ENCODE results near the gene TEKT3. TPM values are rescaled to one million over a fixed set of nuclear protein-coding genes. Genes with fewer than 3 reads are reported as not detected.

The TEKT3 gene
- total RNA-seq, 4 donors from 2014 or later, result not detected

- no peak for DNase-seq (ENCODE audit: extremely low spot score)
- peaks cover 5 to 19% (median 14%) of the 10 kb centered on the region in 4 donors for H3K4me1 ChIP-seq
- H3K27me3 ChIP-seq, result peaks cover 0 to 43% (median 0%) of the 10 kb centered on the region in 4 donors
- H3K27ac ChIP-seq (replicated peaks in 1 of 4), result no peak overlapping the region
- TF ChIP-seq POLR2A (IDR thresholded peaks at IDR 0.05; ENCODE audit: low read depth), result no peak
- no peak for TF ChIP-seq POLR2AphosphoS5 (IDR thresholded peaks at IDR 0.05)
- no peak for TF ChIP-seq EP300 (IDR thresholded peaks at IDR 0.05)
- TF ChIP-seq CTCF (IDR thresholded peaks at IDR 0.05), result no peak
- whole genome bisulfite sequencing, result 74% methylated on average over 3 of the region's 3 CpGs
- intact Hi-C loops (cut with DNase I), result loop anchor here (5.0 kb wide), 1 partner anchor 80 kb away; no protein-coding TSS in a partner anchor
- H3K36me3 ChIP-seq, result no peaks in the 10 kb centered on the region
- H3K9me3 ChIP-seq, result no peaks in the 10 kb centered on the region
- peak overlapping the region; percentile 55 to 66 (median 59) for H3K4me3 ChIP-seq
Measured at GRCh38 chr17:15341966-15342365, 569 bp upstream of the TEKT3 start.

GRCh38 chr17:15340966-15341365 is 431 bp downstream of the TEKT3 start:
- peaks cover 0 to 43% (median 0%) of the 10 kb centered on the region in 4 donors for H3K27me3 ChIP-seq
- H3K36me3 ChIP-seq, result no peaks in the 10 kb centered on the region
- H3K4me3 ChIP-seq, result peak overlapping the region; percentile 55 to 66 (median 59)
- H3K4me1 ChIP-seq, result peaks cover 5 to 19% (median 14%) of the 10 kb centered on the region in 4 donors
- 12% methylated on average over 19 of the region's 19 CpGs for WGBS
- intact Hi-C loops (cut with DNase I), result loop anchor here (5.0 kb wide), 1 partner anchor 79 kb away; no protein-coding TSS in a partner anchor
- no peak for DNase-seq (ENCODE audit: extremely low spot score)
- no peaks in the 10 kb centered on the region for H3K9me3 ChIP-seq
- TF ChIP-seq POLR2AphosphoS5 (IDR thresholded peaks at IDR 0.05), result no peak
- H3K27ac ChIP-seq (replicated peaks in 1 of 4), result peak overlapping the region in 1 of 4 donors; percentile 16

- H3K27me3 ChIP-seq, result no peaks in the 10 kb centered on the region
- H3K4me1 ChIP-seq, result no peaks in the 10 kb centered on the region
- TF ChIP-seq CTCF (IDR thresholded peaks at IDR 0.05) (no peak), EP300 (IDR thresholded peaks at IDR 0.05) (no peak), POLR2AphosphoS5 (IDR thresholded peaks at IDR 0.05) (no peak), POLR2A (IDR thresholded peaks at IDR 0.05; ENCODE audit: low read depth) (no peak)
- WGBS, result 83% methylated on average over 1 of the region's 1 CpG
- H3K9me3 ChIP-seq, result peaks cover 0 to 8% (median 2%) of the 10 kb centered on the region in 4 donors
- DNase-seq (ENCODE audit: extremely low spot score), result no peak
- intact Hi-C loops (cut with DNase I), result no loop called here
- no peaks in the 10 kb centered on the region for H3K36me3 ChIP-seq
- no peak overlapping the region for H3K27ac ChIP-seq (replicated peaks in 1 of 4)
- H3K4me3 ChIP-seq, result no peak overlapping the region
Measured at GRCh38 chr17:15335446-15335845, 6.0 kb downstream of the TEKT3 start.

- intact Hi-C loops (cut with DNase I), result no loop called here
- DNase-seq (ENCODE audit: extremely low spot score), result no peak
- no peak overlapping the region for H3K4me3 ChIP-seq
- H3K27ac ChIP-seq (replicated peaks in 1 of 4), result no peak overlapping the region
- no peak for TF ChIP-seq CTCF (IDR thresholded peaks at IDR 0.05)
- TF ChIP-seq POLR2A (IDR thresholded peaks at IDR 0.05; ENCODE audit: low read depth), result no peak
- no peak for TF ChIP-seq EP300 (IDR thresholded peaks at IDR 0.05)
- no peaks in the 10 kb centered on the region for H3K4me1 ChIP-seq
- no peaks in the 10 kb centered on the region for H3K27me3 ChIP-seq
- no peaks in the 10 kb centered on the region for H3K36me3 ChIP-seq
- 98% methylated on average over 3 of the region's 3 CpGs for WGBS
- peaks cover 0 to 8% (median 2%) of the 10 kb centered on the region in 4 donors for H3K9me3 ChIP-seq
Measured at GRCh38 chr17:15334266-15334665, 7.1 kb downstream of the TEKT3 start.

GRCh38 chr17:15332338-15332737 is 9.1 kb downstream of the TEKT3 start:
- TF ChIP-seq EP300 (IDR thresholded peaks at IDR 0.05) (no peak), CTCF (IDR thresholded peaks at IDR 0.05) (no peak), POLR2A (IDR thresholded peaks at IDR 0.05; ENCODE audit: low read depth) (no peak), POLR2AphosphoS5 (IDR thresholded peaks at IDR 0.05) (no peak)
- H3K36me3 ChIP-seq, result no peaks in the 10 kb centered on the region
- no peaks in the 10 kb centered on the region for H3K27me3 ChIP-seq
- WGBS, result 60% methylated on average over 6 of the region's 6 CpGs
- H3K4me1 ChIP-seq, result no peaks in the 10 kb centered on the region
- H3K27ac ChIP-seq (replicated peaks in 1 of 4), result no peak overlapping the region
- peaks cover 0 to 8% (median 2%) of the 10 kb centered on the region in 4 donors for H3K9me3 ChIP-seq
- DNase-seq (ENCODE audit: extremely low spot score), result no peak
- H3K4me3 ChIP-seq, result no peak overlapping the region
- intact Hi-C loops (cut with DNase I), result no loop called here

Measured in esophagus muscularis mucosa (tissue), 4 donors.